Measurements from ENCODE around the gene TSPAN32. TPM values are rescaled to one million over a fixed set of nuclear protein-coding genes. Genes with fewer than 3 reads are reported as not detected.

Gene TSPAN32
- total RNA-seq, 4 donors from 2014 or later: not detected

- peaks cover 0 to 4% (median 0%) of the 10 kb centered on the region in 3 donors for H3K27me3 ChIP-seq
- H3K27ac ChIP-seq: no peak overlapping the region
- DNase-seq: no peak
- in situ Hi-C loops (cut with MboI; ENCODE audit: low sequenced_read_pairs in 4 of 4): loop anchor here in 3 of 4 donors (5.0 to 10.0 kb wide), 2 partner anchors 128 to 130 kb away; no protein-coding TSS in a partner anchor
- no peak overlapping the region for H3K4me3 ChIP-seq
- intact Hi-C loops (cut with DNase I; ENCODE audit: low total_unique reads): no loop called here
- TF ChIP-seq POLR2A (IDR thresholded peaks at IDR 0.05) (no peak), CTCF (IDR thresholded peaks at IDR 0.05 in 4 of 5, conservative IDR thresholded peaks at IDR 0.05 in 1 of 5) (no peak)
- ATAC-seq: no peak
- H3K9me3 ChIP-seq: no peaks in the 10 kb centered on the region
- H3K36me3 ChIP-seq: no peaks in the 10 kb centered on the region
- H3K4me1 ChIP-seq: no peaks in the 10 kb centered on the region
These were observed 4.7 kb upstream of the TSPAN32 start for GRCh38 chr11:2296913-2297622.

- no peak overlapping the region for H3K4me3 ChIP-seq
- DNase-seq: no peak
- no peaks in the 10 kb centered on the region for H3K4me1 ChIP-seq
- in situ Hi-C loops (cut with MboI; ENCODE audit: low sequenced_read_pairs in 4 of 4): loop anchor here in 3 of 4 donors (5.0 to 10.0 kb wide), 2 partner anchors 127 to 130 kb away; no protein-coding TSS in a partner anchor
- H3K27me3 ChIP-seq: peaks cover 0 to 4% (median 0%) of the 10 kb centered on the region in 3 donors
- TF ChIP-seq POLR2A (IDR thresholded peaks at IDR 0.05): no peak
- TF ChIP-seq CTCF (IDR thresholded peaks at IDR 0.05 in 4 of 5, conservative IDR thresholded peaks at IDR 0.05 in 1 of 5): no peak
- intact Hi-C loops (cut with DNase I; ENCODE audit: low total_unique reads): no loop called here
- H3K27ac ChIP-seq: no peak overlapping the region
- no peak for ATAC-seq
- H3K9me3 ChIP-seq: no peaks in the 10 kb centered on the region
- H3K36me3 ChIP-seq: no peaks in the 10 kb centered on the region
These were observed 4.2 kb upstream of the TSPAN32 start for GRCh38 chr11:2297623-2298030.

GRCh38 chr11:2298131-2298794 lies 3.5 kb upstream of the TSPAN32 start:
- TF ChIP-seq POLR2A (IDR thresholded peaks at IDR 0.05) (no peak), CTCF (IDR thresholded peaks at IDR 0.05 in 4 of 5, conservative IDR thresholded peaks at IDR 0.05 in 1 of 5) (no peak)
- Histone ChIP-seq H3K4me1 (no peaks in the 10 kb centered on the region), H3K27ac (no peak overlapping the region), H3K9me3 (no peaks in the 10 kb centered on the region), H3K36me3 (no peaks in the 10 kb centered on the region), H3K4me3 (no peak overlapping the region), H3K27me3 (peaks cover 0 to 4% (median 0%) of the 10 kb centered on the region in 3 donors)
- no peak for ATAC-seq
- in situ Hi-C loops (cut with MboI; ENCODE audit: low sequenced_read_pairs in 4 of 4): loop anchor here in 3 of 4 donors (5.0 to 10.0 kb wide), 2 partner anchors 127 to 129 kb away; no protein-coding TSS in a partner anchor
- no peak for DNase-seq
- intact Hi-C loops (cut with DNase I; ENCODE audit: low total_unique reads): no loop called here

GRCh38 chr11:2298795-2299761 lies 2.7 kb upstream of the TSPAN32 start:
- no peak overlapping the region for H3K4me3 ChIP-seq
- no peaks in the 10 kb centered on the region for H3K36me3 ChIP-seq
- ATAC-seq: no peak
- H3K27ac ChIP-seq: no peak overlapping the region
- no peaks in the 10 kb centered on the region for H3K9me3 ChIP-seq
- in situ Hi-C loops (cut with MboI; ENCODE audit: low sequenced_read_pairs in 4 of 4): loop anchor here in 3 of 4 donors (5.0 to 10.0 kb wide), 2 partner anchors 126 to 128 kb away; no protein-coding TSS in a partner anchor
- no peaks in the 10 kb centered on the region for H3K4me1 ChIP-seq
- H3K27me3 ChIP-seq: peaks cover 0 to 4% (median 0%) of the 10 kb centered on the region in 3 donors
- intact Hi-C loops (cut with DNase I; ENCODE audit: low total_unique reads): no loop called here
- TF ChIP-seq CTCF (IDR thresholded peaks at IDR 0.05 in 4 of 5, conservative IDR thresholded peaks at IDR 0.05 in 1 of 5) (peak in 1 of 5 experiments; percentile 21), POLR2A (IDR thresholded peaks at IDR 0.05) (no peak)
- no peak for DNase-seq
